Nephron progenitor cell (in vitro differentiated cells): Measurements from ENCODE around the gene PDSS1.
"Not testable (repeated sequence)": the region's sequence is repeated elsewhere in the genome, so short reads cannot be mapped to it uniquely, and the experiment has no call there.

ENCODE experiments used
- DNase-seq: peaks from one replicate; pipeline ENCODE4 v3.0.0; 2021
- H3K27ac Mint-ChIP-seq: 2 replicates; pipeline ENCODE4 v1.8.0; 2021; ENCODE audit warnings: mild to moderate bottlenecking, moderate library complexity, mixed read lengths
- H3K27me3 Mint-ChIP-seq: 2 replicates; pipeline ENCODE4 v1.8.0; 2021; ENCODE audit warnings: mild to moderate bottlenecking, low read depth, mixed read lengths; ENCODE audit not compliant: poor library complexity
- H3K36me3 Mint-ChIP-seq: 2 replicates; pipeline ENCODE4 v1.8.0; 2021; ENCODE audit warnings: low read depth, mixed read lengths
- H3K4me1 Mint-ChIP-seq: 2 replicates; pipeline ENCODE4 v1.8.0; 2021; ENCODE audit warnings: mixed read lengths
- H3K4me3 Mint-ChIP-seq: 2 replicates; pipeline ENCODE4 v1.8.0; 2021; ENCODE audit warnings: mild to moderate bottlenecking, moderate library complexity, mixed read lengths
- H3K9me3 Mint-ChIP-seq: 2 replicates; pipeline ENCODE4 v1.8.0; 2021; ENCODE audit warnings: mild to moderate bottlenecking, moderate library complexity, mixed read lengths
- CTCF ChIP-seq: fragments of 200-600 bp; sonication (generic); IDR thresholded peaks from 2 replicates; pipeline ENCODE4 v1.5.0; 2021; ENCODE audit warnings: antibody characterized with exemption

Gene PDSS1

GRCh38 chr10:26682931-26683330 lies 14.6 kb upstream of the PDSS1 start:
- Mint-ChIP-seq H3K27ac (no peak overlapping the region), H3K36me3 (no peaks in the 10 kb centered on the region), H3K9me3 (no peaks in the 10 kb centered on the region), H3K4me1 (no peaks in the 10 kb centered on the region), H3K4me3 (no peak overlapping the region), H3K27me3 (peaks cover 22% of the 10 kb centered on the region)
- no peak for TF ChIP-seq CTCF
- DNase-seq = no peak

GRCh38 chr10:26684667-26685264 lies 12.7 kb upstream of the PDSS1 start:
- not testable (repeated sequence) for H3K27ac Mint-ChIP-seq, H3K4me3 Mint-ChIP-seq, DNase-seq, H3K9me3 Mint-ChIP-seq, H3K36me3 Mint-ChIP-seq, H3K4me1 Mint-ChIP-seq
- peak; percentile 53 for TF ChIP-seq CTCF
- H3K27me3 Mint-ChIP-seq = peaks cover 27% of the 10 kb centered on the region

DNA sequence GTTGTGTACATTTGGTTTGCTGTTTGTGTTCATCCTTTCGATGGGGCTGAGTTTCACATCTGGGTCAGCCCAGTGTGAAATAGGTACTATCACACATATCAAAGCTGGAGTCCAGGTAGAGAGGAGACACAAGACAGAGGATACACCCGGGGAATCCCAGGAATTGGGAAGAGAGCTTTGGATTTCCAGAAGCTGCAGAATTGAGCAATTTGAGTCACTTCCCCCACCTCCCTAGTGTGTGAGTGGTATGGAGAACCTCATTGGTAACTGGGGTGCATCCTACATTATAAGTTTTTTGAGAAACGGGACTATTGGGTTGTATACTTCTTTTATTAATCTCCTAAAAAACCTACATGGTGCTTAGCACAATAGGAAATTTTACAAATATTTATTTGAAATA lies 12.1 kb upstream of the PDSS1 start:
- DNase-seq = no peak
- no peak overlapping the region for H3K27ac Mint-ChIP-seq
- H3K4me3 Mint-ChIP-seq = no peak overlapping the region
- TF ChIP-seq CTCF = no peak
- no peaks in the 10 kb centered on the region for H3K9me3 Mint-ChIP-seq
- H3K36me3 Mint-ChIP-seq = no peaks in the 10 kb centered on the region
- peaks cover 28% of the 10 kb centered on the region for H3K27me3 Mint-ChIP-seq
- H3K4me1 Mint-ChIP-seq = no peaks in the 10 kb centered on the region

DNA sequence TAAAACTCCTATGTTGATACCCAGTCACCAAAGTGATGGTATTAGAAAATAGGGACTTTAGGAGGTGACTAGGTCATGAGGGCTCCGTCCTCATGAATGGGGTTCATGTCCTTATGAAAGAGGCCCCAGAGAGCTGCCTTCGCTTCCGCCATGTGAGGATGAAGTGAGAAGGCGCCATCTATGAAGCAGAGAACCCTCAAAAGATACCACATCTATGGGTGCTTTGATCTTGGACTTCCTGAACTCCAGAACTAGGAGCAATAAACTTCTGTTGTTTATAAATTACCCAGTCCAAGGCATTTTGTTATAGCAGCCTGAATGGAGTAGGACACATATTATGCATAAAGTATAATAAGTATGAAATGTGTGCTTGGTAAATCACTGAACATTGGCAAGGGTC lies 8.1 kb upstream of the PDSS1 start:
- Mint-ChIP-seq H3K27me3 (peaks cover 28% of the 10 kb centered on the region), H3K4me1 (no peaks in the 10 kb centered on the region), H3K36me3 (no peaks in the 10 kb centered on the region), H3K4me3 (no peak overlapping the region), H3K9me3 (no peaks in the 10 kb centered on the region), H3K27ac (no peak overlapping the region)
- no peak for DNase-seq
- no peak for TF ChIP-seq CTCF

- no peak overlapping the region for H3K4me3 Mint-ChIP-seq
- no peak for DNase-seq
- no peak for TF ChIP-seq CTCF
- no peak overlapping the region for H3K27ac Mint-ChIP-seq
- H3K4me1 Mint-ChIP-seq = no peaks in the 10 kb centered on the region
- no peaks in the 10 kb centered on the region for H3K36me3 Mint-ChIP-seq
- H3K27me3 Mint-ChIP-seq = peaks cover 34% of the 10 kb centered on the region
- no peaks in the 10 kb centered on the region for H3K9me3 Mint-ChIP-seq
Measured at GRCh38 chr10:26690731-26691475, 6.6 kb upstream of the PDSS1 start.

DNA sequence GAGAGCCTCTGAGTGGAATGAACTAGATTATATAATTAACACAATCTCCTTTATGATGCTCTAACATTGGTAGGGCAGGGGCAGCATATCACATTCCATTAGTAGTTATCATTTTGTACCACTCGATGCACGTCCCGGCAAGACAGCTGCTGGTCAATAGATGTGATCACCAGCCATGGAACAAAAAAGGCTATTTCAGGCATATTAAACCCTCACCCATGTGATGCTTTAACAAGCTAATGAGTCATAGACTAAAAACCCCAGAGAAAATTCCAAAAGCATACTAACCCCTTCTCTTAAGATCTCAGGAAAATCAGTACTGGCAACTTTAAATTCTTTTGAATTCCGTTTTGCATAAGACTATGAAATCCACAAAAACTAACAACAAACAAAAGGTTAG lies 3.0 kb upstream of the PDSS1 start:
- DNase-seq, H3K27ac Mint-ChIP-seq, H3K4me3 Mint-ChIP-seq, H3K36me3 Mint-ChIP-seq, H3K9me3 Mint-ChIP-seq: not testable (repeated sequence)
- Mint-ChIP-seq H3K27me3 (peaks cover 35% of the 10 kb centered on the region), H3K4me1 (peaks cover 21% of the 10 kb centered on the region)
